ENCODE results near the gene MTG2. TPM values are rescaled to one million over a fixed set of nuclear protein-coding genes. Genes with fewer than 3 reads are reported as not detected.

Gene MTG2
- total and polyA plus RNA-seq, 7 donors, result 25.0 to 56.5 (median 40.4) TPM

GRCh38 chr20:62252342-62252966 is 69.6 kb downstream of the MTG2 start:
- Histone ChIP-seq H3K9me3 (no peaks in the 10 kb centered on the region), H3K36me3 (ENCODE audit: insufficient read depth in 1 of 2, low read depth in 1 of 2) (peaks cover 0 to 21% of the 10 kb centered on the region in 2 donors), H3K4me1 (peaks cover 19% of the 10 kb centered on the region), H3K27ac (no peak overlapping the region), H3K27me3 (ENCODE audit: insufficient read depth in 3 of 3, low read length in 2 of 3) (no peaks in the 10 kb centered on the region), H3K4me3 (no peak overlapping the region)
- intact Hi-C loops (cut with DNase I), result no loop called here
- ATAC-seq (no peak), DNase-seq (no peak)
- WGBS, 3 donors, result 89 to 91% (median 89%) methylated on average over 26 of the region's 26 CpGs
- TF ChIP-seq CTCF (IDR thresholded peaks at IDR 0.05), result no peak

Other genes with a start within 250 kb of the MTG2 start
- gene TAF4, start 117.1 kb upstream of the MTG2 start, total RNA-seq, result 10 to 100 TPM; 10.7 to 17.7 (median 14.4) TPM
- 1 to 10 TPM; 2.8 to 6.3 (median 3.3) TPM for gene TAF4, start 117.1 kb upstream of the MTG2 start, polyA plus RNA-seq
- 10 to 100 TPM; 52.4 to 67.0 (median 60.8) TPM for gene LSM14B, start 60.6 kb upstream of the MTG2 start, total RNA-seq
- 10 to 100 TPM; 26.4 to 54.2 (median 39.6) TPM for gene LSM14B, start 60.6 kb upstream of the MTG2 start, polyA plus RNA-seq
- 100 to 1,000 TPM; 307 to 499 (median 459) TPM for gene PSMA7, start 39.6 kb upstream of the MTG2 start, total RNA-seq
- 1,000 to 10,000 TPM in 1 of 3 donors, 100 to 1,000 TPM in 2; 652 to 1,146 (median 986) TPM for gene PSMA7, start 39.6 kb upstream of the MTG2 start, polyA plus RNA-seq
- gene SS18L1, start 39.3 kb upstream of the MTG2 start, total RNA-seq, result 10 to 100 TPM; 10.2 to 18.0 (median 13.2) TPM
- 10 to 100 TPM; 10.1 to 12.7 (median 10.3) TPM for gene SS18L1, start 39.3 kb upstream of the MTG2 start, polyA plus RNA-seq
- not detected for gene HRH3, start 37.2 kb downstream of the MTG2 start, total RNA-seq
- under 1 TPM in 1 of 3 donors, not detected in 2; 0.03 TPM for gene HRH3, start 37.2 kb downstream of the MTG2 start, polyA plus RNA-seq
- gene OSBPL2, start 55.5 kb downstream of the MTG2 start, total RNA-seq, result 10 to 100 TPM; 19.8 to 30.9 (median 24.8) TPM
- gene OSBPL2, start 55.5 kb downstream of the MTG2 start, polyA plus RNA-seq, result 10 to 100 TPM in 2 of 3 donors, 1 to 10 TPM in 1; 9.6 to 22.8 (median 11.4) TPM
- gene ADRM1, start 120.0 kb downstream of the MTG2 start, total RNA-seq, result 100 to 1,000 TPM; 142 to 280 (median 238) TPM
- gene ADRM1, start 120.0 kb downstream of the MTG2 start, polyA plus RNA-seq, result 100 to 1,000 TPM; 355 to 603 (median 460) TPM
- 10 to 100 TPM; 27.2 to 74.6 (median 46.5) TPM for gene LAMA5, start 184.3 kb downstream of the MTG2 start, total RNA-seq
- 10 to 100 TPM; 14.4 to 40.5 (median 23.3) TPM for gene LAMA5, start 184.3 kb downstream of the MTG2 start, polyA plus RNA-seq
- 1,000 to 10,000 TPM in 3 of 4 donors, 100 to 1,000 TPM in 1; 602 to 1,206 (median 1,044) TPM for gene RPS21, start 204.1 kb downstream of the MTG2 start, total RNA-seq
- 1,000 to 10,000 TPM; 3,473 to 5,162 (median 3,791) TPM for gene RPS21, start 204.1 kb downstream of the MTG2 start, polyA plus RNA-seq
- 1 to 10 TPM; 3.0 to 4.2 (median 3.9) TPM for gene CABLES2, start 224.3 kb downstream of the MTG2 start, total RNA-seq
- gene CABLES2, start 224.3 kb downstream of the MTG2 start, polyA plus RNA-seq, result 1 to 10 TPM; 2.4 to 4.3 (median 3.5) TPM
- gene RBBP8NL, start 244.5 kb downstream of the MTG2 start, total RNA-seq, result not detected
- gene RBBP8NL, start 244.5 kb downstream of the MTG2 start, polyA plus RNA-seq, result under 1 TPM in 2 of 3 donors, not detected in 1; 0.03 to 0.08 TPM

Measured in psoas muscle (tissue), 8 donors.